Adipose tissue (tissue), 3 donors: ENCODE results near the gene TBC1D13. TPM values are rescaled to one million over a fixed set of nuclear protein-coding genes. Genes with fewer than 3 reads are reported as not detected.
"Not testable (repeated sequence)": the region's sequence is repeated elsewhere in the genome, so short reads cannot be mapped to it uniquely, and the experiment has no call there.

Experiments used
- H3K27ac ChIP-seq: one replicate; pipeline ENCODE4 v1.5.1; 2013; ENCODE audit warnings: low read depth, low read length
- WGBS, 3 donors: extraction: QIAGEN DNeasy Blood & Tissue Kit; methylation state at CpG; one replicate each; pipeline ENCODE4 v1.1.7; 2013; 5-methylcytosine and 5-hydroxymethylcytosine counted together
- polyA plus RNA-seq, 3 donors: library from polyadenylated mRNA; stranded (reverse); fragments of 200-250 nt; gene quantifications; one replicate each; pipeline ENCODE4 v1.2.3, GENCODE V29; 2013
- donor health status: healthy with polysubstance abuse.
- donor health status: Bipolar disorder and iron deficiency.
- donor health status: healthy.

TBC1D13 gene
- polyA plus RNA-seq, 3 donors: 14.2 to 19.1 (median 16.2) TPM

GRCh38 chr9:128781187-128782070 is 5.6 kb upstream of the TBC1D13 start:
- H3K27ac ChIP-seq: no peak overlapping the region
- 66 to 83% (median 69%) methylated on average over 7 of the region's 7 CpGs for WGBS, 3 donors

- WGBS, 3 donors: 89 to 100% (median 94%) methylated on average over 1 of the region's 1 CpG
- H3K27ac ChIP-seq: no peak overlapping the region
Observed at GRCh38 chr9:128782669-128783068, 4.4 kb upstream of the TBC1D13 start.

- 92 to 94% (median 93%) methylated on average over 6 of the region's 6 CpGs for WGBS, 3 donors
- H3K27ac ChIP-seq: no peak overlapping the region
Observed at GRCh38 chr9:128785427-128785826, 1.6 kb upstream of the TBC1D13 start.

- 2 to 3% (median 3%) methylated on average over 7 of the region's 7 CpGs for WGBS, 3 donors
- H3K27ac ChIP-seq: no peak overlapping the region
Observed at GRCh38 chr9:128787659-128788058, 606 bp downstream of the TBC1D13 start.

GRCh38 chr9:128788445-128788844 is 1.4 kb downstream of the TBC1D13 start:
- no peak overlapping the region for H3K27ac ChIP-seq
- WGBS, 3 donors: 82 to 100% (median 86%) methylated on average over 1 of the region's 1 CpG

GRCh38 chr9:128790536-128790935 is 3.5 kb downstream of the TBC1D13 start:
- 93 to 98% (median 96%) methylated on average over 4 of the region's 4 CpGs for WGBS, 3 donors
- H3K27ac ChIP-seq: no peak overlapping the region

GRCh38 chr9:128792134-128792533 is 5.1 kb downstream of the TBC1D13 start:
- WGBS, 3 donors: 85 to 96% (median 91%) methylated on average over 9 of the region's 9 CpGs
- no peak overlapping the region for H3K27ac ChIP-seq

- no peak overlapping the region for H3K27ac ChIP-seq
Observed at GRCh38 chr9:128792978-128793686, 6.1 kb downstream of the TBC1D13 start.

GRCh38 chr9:128794961-128795360 is 7.9 kb downstream of the TBC1D13 start:
- H3K27ac ChIP-seq: not testable (repeated sequence)
- WGBS, 3 donors: 42 to 50% (median 50%) methylated on average over 2 of the region's 2 CpGs

More at GRCh38 chr9:128792978-128793686, 6.1 kb downstream of the TBC1D13 start:
- 36 to 90% (median 88%) methylated on average over 8 of the region's 8 CpGs for WGBS, 3 donors

GRCh38 chr9:128798896-128799295 is 11.8 kb downstream of the TBC1D13 start:
- H3K27ac ChIP-seq: no peak overlapping the region
- WGBS, 3 donors: 84 to 94% (median 93%) methylated on average over 8 of the region's 8 CpGs

- H3K27ac ChIP-seq: no peak overlapping the region
- 87 to 94% (median 91%) methylated on average over 7 of the region's 7 CpGs for WGBS, 3 donors
Observed at GRCh38 chr9:128800061-128800460, 13.0 kb downstream of the TBC1D13 start.

- 92 to 96% (median 95%) methylated on average over 4 of the region's 4 CpGs for WGBS, 3 donors
- no peak overlapping the region for H3K27ac ChIP-seq
Observed at GRCh38 chr9:128802482-128802881, 15.4 kb downstream of the TBC1D13 start.

- no peak overlapping the region for H3K27ac ChIP-seq
- 87 to 91% (median 87%) methylated on average over 14 of the region's 14 CpGs for WGBS, 3 donors
Observed at GRCh38 chr9:128805661-128806060, 18.6 kb downstream of the TBC1D13 start.

GRCh38 chr9:128807827-128808226 is 20.8 kb downstream of the TBC1D13 start:
- WGBS, 3 donors: 84 to 87% (median 86%) methylated on average over 13 to 14 of the region's 14 CpGs
- H3K27ac ChIP-seq: no peak overlapping the region

- 82 to 91% (median 90%) methylated on average over 3 of the region's 3 CpGs for WGBS, 3 donors
- H3K27ac ChIP-seq: no peak overlapping the region
Observed at GRCh38 chr9:128808543-128808942, 21.5 kb downstream of the TBC1D13 start.

GRCh38 chr9:128809036-128809599 is 22.1 kb downstream of the TBC1D13 start:
- WGBS, 3 donors: 90 to 95% (median 95%) methylated on average over 12 of the region's 12 CpGs
- no peak overlapping the region for H3K27ac ChIP-seq

- WGBS, 3 donors: 65 to 74% (median 73%) methylated on average over 2 of the region's 2 CpGs
- no peak overlapping the region for H3K27ac ChIP-seq
Observed at GRCh38 chr9:128809831-128810230, 22.8 kb downstream of the TBC1D13 start.

- H3K27ac ChIP-seq: no peak overlapping the region
- 60 to 85% (median 74%) methylated on average over 5 of the region's 5 CpGs for WGBS, 3 donors
Observed at GRCh38 chr9:128810873-128811272, 23.8 kb downstream of the TBC1D13 start.
